ENCODE measurements around the gene BTF3L4. TPM values are rescaled to one million over a fixed set of nuclear protein-coding genes. Genes with fewer than 3 reads are reported as not detected.
A peak's percentile ranks its signal among the peaks of the same experiment; 100 is the strongest.

The BTF3L4 gene
- total and polyA plus RNA-seq, 10 donors = 29.5 to 48.6 (median 37.1) TPM

DNA sequence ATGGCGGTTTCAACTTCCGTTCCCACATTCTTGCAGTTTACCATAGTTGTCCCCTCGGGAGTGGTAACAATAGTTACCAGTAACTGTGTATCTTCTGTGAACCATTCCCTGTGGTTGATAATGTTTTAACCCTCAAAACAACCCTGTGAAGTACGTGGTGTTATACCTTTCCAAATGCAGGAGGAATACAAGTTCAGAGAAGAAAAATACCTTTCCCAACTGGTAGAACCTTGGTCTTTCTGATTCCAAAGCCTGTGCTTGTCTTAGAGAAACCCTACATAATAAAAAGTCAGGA, 789 bp downstream of the BTF3L4 start:
- peaks cover 36 to 73% (median 53%) of the 10 kb centered on the region in 6 donors for H3K4me1 ChIP-seq
- DNase-seq = no peak
- no peaks in the 10 kb centered on the region for H3K9me3 ChIP-seq
- TF ChIP-seq POLR2AphosphoS5 (IDR thresholded peaks at IDR 0.05) (no peak), POLR2A (IDR thresholded peaks at IDR 0.05) (no peak)
- TF ChIP-seq, protein P1, sequence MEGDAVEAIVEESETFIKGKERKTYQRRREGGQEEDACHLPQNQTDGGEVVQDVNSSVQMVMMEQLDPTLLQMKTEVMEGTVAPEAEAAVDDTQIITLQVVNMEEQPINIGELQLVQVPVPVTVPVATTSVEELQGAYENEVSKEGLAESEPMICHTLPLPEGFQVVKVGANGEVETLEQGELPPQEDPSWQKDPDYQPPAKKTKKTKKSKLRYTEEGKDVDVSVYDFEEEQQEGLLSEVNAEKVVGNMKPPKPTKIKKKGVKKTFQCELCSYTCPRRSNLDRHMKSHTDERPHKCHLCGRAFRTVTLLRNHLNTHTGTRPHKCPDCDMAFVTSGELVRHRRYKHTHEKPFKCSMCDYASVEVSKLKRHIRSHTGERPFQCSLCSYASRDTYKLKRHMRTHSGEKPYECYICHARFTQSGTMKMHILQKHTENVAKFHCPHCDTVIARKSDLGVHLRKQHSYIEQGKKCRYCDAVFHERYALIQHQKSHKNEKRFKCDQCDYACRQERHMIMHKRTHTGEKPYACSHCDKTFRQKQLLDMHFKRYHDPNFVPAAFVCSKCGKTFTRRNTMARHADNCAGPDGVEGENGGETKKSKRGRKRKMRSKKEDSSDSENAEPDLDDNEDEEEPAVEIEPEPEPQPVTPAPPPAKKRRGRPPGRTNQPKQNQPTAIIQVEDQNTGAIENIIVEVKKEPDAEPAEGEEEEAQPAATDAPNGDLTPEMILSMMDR (IDR thresholded peaks at IDR 0.05 in 8 of 11, conservative IDR thresholded peaks at IDR 0.05 in 3 of 11) = no peak
- peak overlapping the region; percentile 90 to 95 (median 95) for H3K27ac ChIP-seq
- intact Hi-C loops (cut with DNase I; ENCODE audit: low total_unique reads) = no loop called here
- peak overlapping the region; percentile 83 to 96 (median 93) for H3K4me3 ChIP-seq
- no peaks in the 10 kb centered on the region for H3K27me3 ChIP-seq (replicated peaks in 1 of 7)
- WGBS, 5 donors = 0 to 2% (median 0%) methylated on average over 4 of the region's 4 CpGs
- peaks cover 0 to 41% (median 18%) of the 10 kb centered on the region in 6 donors for H3K36me3 ChIP-seq

- intact Hi-C loops (cut with DNase I; ENCODE audit: low total_unique reads) = no loop called here
- H3K4me3 ChIP-seq = peak overlapping the region; percentile 83 to 96 (median 93)
- H3K27ac ChIP-seq = peak overlapping the region; percentile 90 to 95 (median 95)
- DNase-seq = no peak
- TF ChIP-seq POLR2AphosphoS5 (IDR thresholded peaks at IDR 0.05) (no peak), POLR2A (IDR thresholded peaks at IDR 0.05) (no peak)
- TF ChIP-seq, protein P1 (IDR thresholded peaks at IDR 0.05 in 8 of 11, conservative IDR thresholded peaks at IDR 0.05 in 3 of 11) = no peak
- no peaks in the 10 kb centered on the region for H3K27me3 ChIP-seq (replicated peaks in 1 of 7)
- H3K36me3 ChIP-seq = peaks cover 0 to 41% (median 19%) of the 10 kb centered on the region in 6 donors
- H3K9me3 ChIP-seq = no peaks in the 10 kb centered on the region
- 0 to 14% (median 6%) methylated on average over 1 of the region's 1 CpG for WGBS, 5 donors
- H3K4me1 ChIP-seq = peaks cover 36 to 73% (median 53%) of the 10 kb centered on the region in 6 donors
These were observed 1.2 kb downstream of the BTF3L4 start for GRCh38 chr1:52057255-52057654.

- 62 to 75% (median 70%) methylated on average over 1 of the region's 1 CpG for WGBS, 5 donors
These were observed 1.9 kb downstream of the BTF3L4 start for GRCh38 chr1:52057876-52058415.

GRCh38 chr1:52059321-52059720, 3.2 kb downstream of the BTF3L4 start:
- Histone ChIP-seq H3K27me3 (replicated peaks in 1 of 7) (no peaks in the 10 kb centered on the region), H3K4me3 (no peak overlapping the region), H3K27ac (no peak overlapping the region), H3K36me3 (peaks cover 0 to 51% (median 31%) of the 10 kb centered on the region in 6 donors), H3K4me1 (peaks cover 26 to 60% (median 37%) of the 10 kb centered on the region in 6 donors), H3K9me3 (no peaks in the 10 kb centered on the region)
- TF ChIP-seq POLR2A (IDR thresholded peaks at IDR 0.05) = no peak
- intact Hi-C loops (cut with DNase I; ENCODE audit: low total_unique reads) = no loop called here
- DNase-seq = no peak

More at GRCh38 chr1:52057876-52058415, 1.9 kb downstream of the BTF3L4 start:
- Histone ChIP-seq H3K4me1 (peaks cover 36 to 67% (median 50%) of the 10 kb centered on the region in 6 donors), H3K27ac (peak overlapping the region in 3 of 8 donors; percentile 15 to 95 (median 95)), H3K36me3 (peaks cover 0 to 41% (median 25%) of the 10 kb centered on the region in 6 donors), H3K4me3 (peak overlapping the region in 3 of 8 donors; percentile 88 to 95 (median 94)), H3K27me3 (replicated peaks in 1 of 7) (no peaks in the 10 kb centered on the region), H3K9me3 (no peaks in the 10 kb centered on the region)
- no peak for DNase-seq
- intact Hi-C loops (cut with DNase I; ENCODE audit: low total_unique reads) = no loop called here
- no peak for TF ChIP-seq POLR2AphosphoS5 (IDR thresholded peaks at IDR 0.05)
- TF ChIP-seq, protein P1 (IDR thresholded peaks at IDR 0.05 in 8 of 11, conservative IDR thresholded peaks at IDR 0.05 in 3 of 11) = no peak
